GM19455 (cell line): ENCODE measurements around the gene SPAG5.

Experiments
- ATAC-seq: cut with Tn5 transposase; IDR thresholded peaks from one replicate; pipeline ENCODE4 v1.9.1; 2021; ENCODE audit not compliant: unreplicated experiment

Gene SPAG5

DNA sequence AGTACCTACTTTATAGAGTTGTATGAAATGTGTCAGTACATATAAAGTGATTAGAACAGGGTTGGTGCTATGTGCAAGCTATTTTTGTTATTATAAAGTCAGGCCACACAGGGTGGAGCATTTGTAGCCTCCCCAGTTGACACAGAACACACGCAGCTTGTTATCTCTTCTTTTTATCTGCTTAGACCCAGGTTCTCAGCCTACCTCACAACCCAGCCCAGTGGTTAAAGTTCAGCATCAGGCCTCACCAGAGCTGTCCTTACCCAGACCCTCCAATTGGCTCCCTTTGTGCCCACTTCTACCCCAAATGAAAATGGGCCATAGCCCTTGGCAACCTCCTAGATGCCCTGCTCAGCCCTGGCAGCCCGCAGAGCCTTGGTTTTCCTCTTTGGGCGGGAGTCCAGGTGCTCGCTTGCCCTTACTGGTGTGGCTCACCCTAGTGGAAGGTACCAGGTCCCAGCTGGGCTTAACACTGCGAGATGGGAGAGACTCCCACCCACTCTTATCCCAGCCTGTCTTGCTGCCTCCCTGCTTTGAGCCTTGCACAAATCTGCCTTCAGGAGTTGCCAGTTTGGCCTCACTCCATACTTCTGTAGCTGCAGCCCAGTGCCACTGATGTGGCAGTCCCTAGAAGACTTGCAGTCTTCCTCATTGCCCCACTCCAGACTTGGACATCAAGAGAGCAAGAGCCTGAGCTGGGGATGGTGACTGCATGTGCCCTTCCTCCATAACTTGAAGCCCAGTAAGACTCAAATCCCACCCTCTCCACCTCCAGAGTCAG, 26.4 kb downstream of the SPAG5 start:
- no peak for ATAC-seq

DNA sequence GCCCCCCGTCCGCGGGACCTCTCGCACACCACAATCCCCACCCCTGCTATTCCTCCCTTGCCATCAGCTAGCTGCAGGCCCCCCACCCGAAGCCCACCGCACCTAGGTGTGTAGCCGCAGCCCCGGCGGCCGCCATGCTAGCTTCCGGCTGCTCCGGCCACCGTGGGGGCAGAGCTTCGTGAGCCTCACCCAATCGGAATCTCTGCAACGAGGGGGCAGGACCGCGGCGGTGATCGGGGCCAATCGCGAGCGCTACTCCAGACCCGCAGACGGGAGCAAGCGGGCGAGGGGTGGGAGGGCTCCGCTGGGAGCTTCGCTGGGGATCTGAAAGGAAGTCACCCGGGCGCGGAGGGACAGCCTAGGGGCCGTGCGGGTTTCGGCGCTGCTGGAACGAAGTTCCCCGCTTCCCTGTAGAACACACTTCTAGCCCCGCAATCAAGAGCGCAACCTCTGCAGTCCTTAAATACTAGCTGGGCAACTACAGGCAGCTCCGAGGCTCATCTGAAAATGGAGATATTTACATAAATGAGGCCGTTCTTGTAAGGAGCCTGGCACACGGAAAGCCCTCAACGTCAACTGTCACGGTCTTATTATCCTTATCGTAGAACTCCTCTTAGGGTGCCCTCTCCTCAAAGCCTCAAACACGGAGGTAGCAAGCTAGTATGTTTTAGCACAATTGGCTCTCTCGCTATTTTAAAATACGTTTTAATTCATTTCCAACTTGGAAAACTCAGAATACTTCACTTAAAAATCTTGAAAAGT, 27.3 kb downstream of the SPAG5 start, which contains the start of gene PIGS:
TSS of gene PIGS (minus strand) at position 164 of the 762 bp plus-strand sequence. CDS start at position 136, 28 bp downstream.
- peak; percentile 84 for ATAC-seq

DNA sequence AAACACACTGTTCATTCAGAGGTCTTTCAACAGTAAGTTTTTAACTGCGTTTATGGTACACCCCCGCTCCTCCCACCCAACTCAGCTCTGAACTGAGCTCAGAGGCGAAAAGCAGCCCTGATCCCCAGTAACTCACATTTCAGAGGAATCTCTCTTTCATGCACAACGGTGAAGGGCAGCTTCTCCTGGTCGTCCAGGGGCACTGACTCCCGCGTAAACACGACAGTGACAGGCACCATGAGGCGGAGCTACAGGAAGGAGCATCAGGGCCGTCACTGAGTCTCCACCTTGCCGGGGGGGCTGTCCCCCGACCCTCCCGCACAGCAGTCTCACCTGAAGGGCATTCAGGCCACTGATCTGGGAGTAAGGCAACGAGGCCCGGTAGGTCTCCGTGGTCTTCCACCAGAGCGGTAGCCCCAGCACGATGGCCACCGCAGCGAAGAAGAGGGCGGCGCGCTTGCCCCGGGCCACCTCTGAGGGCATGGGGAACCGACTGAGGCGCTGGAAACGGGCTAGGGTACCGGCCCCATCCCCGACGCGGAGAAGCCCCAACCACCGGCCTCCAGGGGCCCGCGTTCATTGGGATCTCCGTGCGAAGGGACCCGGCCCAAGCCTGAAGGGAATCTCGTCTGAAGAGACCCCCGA, 28.0 kb downstream of the SPAG5 start:
- ATAC-seq = peak; percentile 43

DNA sequence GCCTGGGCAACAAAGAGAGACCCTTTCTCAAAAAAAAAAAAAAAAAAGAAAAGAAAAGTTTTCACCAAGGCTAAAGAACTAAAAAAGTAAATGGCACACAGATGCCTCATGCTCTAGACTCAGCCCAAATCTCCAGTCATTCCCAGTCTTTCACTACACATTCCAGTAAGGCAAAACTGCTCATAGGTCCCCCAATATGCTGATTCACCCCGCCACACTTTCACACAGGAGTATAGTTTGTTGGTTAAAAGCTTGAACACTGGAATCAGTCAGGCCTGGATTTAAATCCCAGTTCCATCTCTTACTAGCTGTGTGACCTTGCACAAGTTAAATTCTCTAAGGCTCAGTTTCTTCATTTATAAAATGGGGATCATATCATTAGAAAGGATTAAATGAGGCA, 29.4 kb downstream of the SPAG5 start:
- no peak for ATAC-seq

DNA sequence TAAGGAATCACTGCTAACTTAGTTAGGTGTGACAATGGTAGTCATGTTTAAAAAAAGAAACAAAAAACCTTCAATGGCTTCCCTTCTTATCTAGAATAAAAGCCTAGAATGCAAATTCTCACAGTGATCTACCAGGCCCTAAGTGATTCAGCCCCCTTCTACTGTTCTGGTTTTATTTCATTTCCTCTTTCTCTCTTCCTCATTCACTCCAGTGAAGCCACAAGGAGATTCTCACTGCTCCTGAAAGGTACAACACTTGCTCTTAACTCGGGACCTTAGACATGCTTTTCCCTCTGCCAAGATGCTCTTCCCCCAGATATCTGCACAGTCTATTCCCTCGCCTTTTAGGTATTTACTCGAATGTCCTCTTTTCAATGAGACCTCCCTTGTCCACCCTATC, 31.2 kb downstream of the SPAG5 start:
- ATAC-seq = no peak

DNA sequence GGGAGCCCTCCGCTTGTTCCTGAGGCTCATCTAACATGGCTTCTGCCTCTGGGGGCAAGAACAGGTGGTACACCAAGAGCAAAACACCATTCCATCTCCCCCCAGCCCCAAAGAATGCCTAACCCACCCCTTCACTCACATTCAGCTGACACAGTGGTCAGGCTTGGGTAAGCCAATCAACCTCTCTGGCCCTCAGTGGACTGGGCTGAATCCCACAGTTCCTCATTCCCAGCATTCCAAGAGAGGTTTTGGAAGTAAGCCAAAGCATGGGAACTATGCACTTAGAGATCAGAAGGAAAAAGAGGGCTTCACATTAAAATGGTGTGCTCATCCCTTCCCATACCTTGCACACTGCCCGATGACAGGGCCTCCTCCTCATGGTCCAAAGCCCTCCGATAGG, 35.4 kb downstream of the SPAG5 start:
- ATAC-seq = no peak

DNA sequence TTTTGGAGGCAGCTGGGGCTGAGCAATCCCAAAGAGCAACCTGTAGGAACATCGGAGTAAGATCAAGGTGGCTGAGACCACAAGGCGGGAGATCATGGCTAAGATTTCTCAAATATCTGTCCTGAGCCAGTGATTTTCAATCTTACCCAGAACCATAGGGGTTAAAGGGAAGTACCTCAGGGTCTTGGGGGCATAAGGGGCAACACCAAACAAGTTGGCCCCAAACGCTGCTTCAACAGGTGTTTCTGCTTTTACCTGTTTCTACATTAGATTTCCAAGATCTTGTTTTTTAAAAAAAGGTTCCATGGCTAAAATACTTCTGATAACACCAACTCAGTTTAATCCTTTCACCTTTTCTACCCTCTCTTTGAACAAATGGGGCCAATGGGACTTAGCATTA, 43.8 kb downstream of the SPAG5 start:
- no peak for ATAC-seq

DNA sequence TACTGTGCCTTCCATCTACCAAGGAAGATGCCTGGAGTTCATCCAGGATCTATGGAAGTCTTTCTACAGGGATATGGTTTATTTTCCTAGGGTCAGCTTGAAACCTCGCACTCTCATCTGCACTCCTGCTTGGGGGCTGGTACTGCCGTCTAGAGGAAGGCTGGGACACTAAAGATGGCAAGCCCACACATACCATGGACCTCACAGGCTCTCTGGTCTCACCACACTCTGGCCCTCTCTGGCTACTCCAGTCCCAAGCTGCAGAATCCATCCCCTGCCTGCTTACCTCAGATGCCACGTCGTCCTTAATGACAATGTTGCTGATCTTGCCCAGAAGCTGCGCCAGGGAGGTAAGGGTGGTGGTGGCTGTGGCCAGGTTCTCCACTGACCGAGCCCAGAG, 44.3 kb downstream of the SPAG5 start:
- no peak for ATAC-seq

DNA sequence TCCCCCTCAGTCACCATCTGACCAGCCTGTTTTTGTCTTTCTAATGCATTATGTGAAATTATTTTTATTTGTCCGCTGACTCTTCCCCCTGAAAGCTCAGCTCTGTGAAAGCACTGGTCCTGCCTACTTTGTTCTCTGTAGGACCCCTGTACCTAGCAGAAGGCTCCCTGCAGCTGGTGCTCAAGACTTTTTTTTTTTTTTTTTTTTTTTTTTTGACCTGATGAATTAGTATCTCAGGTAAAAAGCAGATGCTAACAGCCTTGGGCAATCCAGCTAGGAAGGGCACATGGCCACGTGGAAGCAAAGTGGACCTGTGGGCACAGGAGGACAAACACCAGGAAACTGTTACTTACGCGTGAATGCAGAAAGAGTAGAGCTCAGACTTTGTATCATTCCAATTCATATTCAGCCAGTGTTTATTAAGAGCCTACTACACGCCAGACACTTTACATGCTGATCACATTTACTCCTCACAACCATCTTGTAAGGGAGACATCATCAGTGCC, 45.8 kb downstream of the SPAG5 start:
- ATAC-seq = no peak

DNA sequence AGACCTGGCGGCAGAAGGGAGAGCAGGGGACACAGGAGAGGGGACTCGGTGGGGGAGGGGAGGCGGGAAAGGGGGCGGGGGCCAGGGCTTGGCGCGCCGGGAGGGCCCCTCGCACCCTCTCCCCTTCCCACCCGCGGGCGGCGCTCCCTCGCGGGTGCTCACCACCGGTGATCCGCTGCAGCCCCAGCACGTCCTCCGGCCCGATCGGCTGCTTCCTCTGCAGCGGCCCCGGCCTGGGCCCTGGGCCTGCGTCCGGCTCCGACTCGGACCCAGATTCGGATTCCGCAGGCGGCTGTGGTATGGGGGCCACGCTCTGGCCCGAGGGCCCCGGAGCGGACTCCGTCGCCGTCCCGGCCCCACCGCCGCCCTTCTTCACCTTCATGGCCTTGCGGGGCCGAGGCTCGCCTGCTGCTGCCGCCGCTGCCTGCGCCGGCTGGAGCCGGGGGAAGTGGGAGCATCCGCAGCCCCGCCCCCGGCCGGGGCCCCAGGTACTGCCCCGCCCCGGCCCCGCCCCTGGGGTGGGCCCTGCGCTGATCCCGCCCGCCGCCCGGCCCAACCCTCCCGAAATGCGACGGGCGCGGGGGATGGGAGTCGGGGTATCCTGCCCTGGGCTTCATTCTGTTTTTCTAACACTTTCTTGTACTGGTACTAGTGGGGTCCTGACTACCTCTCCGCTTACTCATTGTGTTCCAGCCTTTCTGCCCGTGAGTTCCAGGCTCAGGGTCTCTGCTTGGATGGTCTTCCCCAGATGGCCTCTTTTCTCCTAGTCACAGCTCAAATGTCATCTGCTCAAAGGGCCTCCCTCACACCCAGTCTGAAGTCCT, 46.4 kb downstream of the SPAG5 start, which contains the start of gene UNC119:
TSS of gene UNC119 (minus strand) at position 449 of the 824 bp plus-strand sequence. CDS start at position 382, 67 bp downstream.
- peak; percentile 56 for ATAC-seq

DNA sequence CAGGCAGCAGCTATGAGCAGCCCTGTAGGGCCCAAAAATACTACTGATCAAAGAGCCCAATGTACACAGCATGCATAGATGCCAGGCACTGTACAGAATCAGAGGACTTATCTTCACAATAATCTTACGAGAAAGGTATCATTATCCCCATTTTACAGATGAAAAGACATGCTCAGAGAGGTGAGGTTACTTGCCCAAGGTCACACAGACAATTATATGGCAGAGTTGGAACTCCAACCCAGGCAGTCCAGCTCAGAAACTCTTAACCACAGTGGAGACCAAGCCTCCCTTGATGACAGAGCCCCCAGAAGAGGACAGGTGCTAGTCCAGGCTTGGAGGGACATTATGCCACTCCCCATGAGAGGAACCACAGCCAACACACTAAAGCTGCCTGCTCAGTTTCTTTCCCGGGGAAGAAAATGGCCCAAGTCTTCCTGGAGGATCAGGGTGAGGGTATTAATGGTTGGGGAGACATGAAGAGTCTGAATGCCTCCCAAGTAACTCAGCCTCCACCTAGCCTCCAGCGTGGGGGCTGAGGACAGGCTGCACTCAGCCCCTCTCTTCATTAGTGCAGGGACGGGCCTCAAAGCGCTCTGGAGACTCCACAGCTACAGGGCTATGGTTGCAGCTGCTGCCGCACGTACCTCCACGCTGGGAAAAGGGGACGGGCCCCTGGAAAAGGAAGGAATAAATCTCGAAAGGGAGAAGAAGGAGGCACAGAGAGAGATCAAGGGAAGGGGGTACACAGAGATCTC, 47.2 kb downstream of the SPAG5 start:
- no peak for ATAC-seq

DNA sequence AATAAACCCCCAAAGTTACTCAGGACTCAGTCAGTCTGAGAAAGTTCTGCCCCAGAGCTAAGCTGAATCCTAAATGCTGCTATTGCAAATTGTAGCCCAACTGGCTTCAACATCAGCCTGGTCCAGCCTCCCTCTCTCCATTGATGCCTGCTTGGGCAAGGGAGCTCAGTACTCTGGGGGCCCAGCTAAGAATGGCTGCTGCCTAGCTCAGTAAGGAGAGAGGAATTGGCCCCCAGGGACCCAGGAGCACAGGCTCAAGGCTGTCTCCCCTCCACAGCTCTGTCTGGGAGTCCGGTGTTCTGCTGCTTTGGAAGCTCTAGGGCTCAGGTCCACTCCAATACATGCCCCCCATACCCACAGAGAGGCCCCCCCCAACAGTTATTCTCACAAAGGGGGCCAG, 48.0 kb downstream of the SPAG5 start:
- ATAC-seq = no peak

DNA sequence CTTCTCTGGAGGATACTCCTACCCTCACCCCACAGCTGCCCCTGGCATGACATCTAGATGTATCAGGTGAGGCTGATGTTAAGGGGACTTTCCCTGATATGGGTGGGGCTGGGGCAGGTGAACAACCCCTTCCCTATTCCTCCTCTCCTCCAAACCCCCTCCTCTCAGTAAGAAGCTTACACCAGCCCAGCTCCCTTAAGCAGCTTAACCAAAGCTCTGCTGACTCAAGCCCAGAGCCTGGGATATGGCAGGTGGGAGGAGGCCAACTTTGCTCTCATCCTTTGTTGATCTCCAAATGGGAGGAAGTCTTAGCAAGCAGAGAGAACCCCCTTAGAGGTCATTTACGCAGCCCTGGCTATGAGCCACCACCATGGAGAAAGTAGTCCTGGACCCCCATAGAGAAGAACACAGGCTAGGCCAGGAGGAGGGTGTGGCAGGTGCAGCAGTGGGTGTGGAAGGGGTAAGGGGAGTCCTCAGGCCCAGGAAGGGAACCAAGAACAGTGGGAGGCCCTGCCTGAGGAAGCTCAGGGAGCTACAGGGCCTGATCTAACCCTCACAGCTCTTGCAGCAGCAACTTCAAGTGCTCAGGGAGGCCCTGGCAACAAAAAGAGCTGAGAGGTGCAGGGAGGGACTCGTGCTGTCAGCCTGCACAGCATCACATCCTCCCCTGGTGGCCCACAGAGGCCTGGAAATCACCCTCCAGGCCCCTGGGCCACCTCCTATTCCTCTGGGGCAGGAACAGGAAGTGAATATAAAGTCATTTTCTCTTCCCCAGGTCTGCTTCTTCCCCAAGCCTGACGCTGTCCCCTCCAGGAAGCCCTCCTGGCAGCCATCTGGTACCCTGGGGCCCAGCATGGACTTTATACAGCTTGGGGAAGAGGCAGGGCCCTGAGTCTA, 49.3 kb downstream of the SPAG5 start:
- ATAC-seq = no peak

DNA sequence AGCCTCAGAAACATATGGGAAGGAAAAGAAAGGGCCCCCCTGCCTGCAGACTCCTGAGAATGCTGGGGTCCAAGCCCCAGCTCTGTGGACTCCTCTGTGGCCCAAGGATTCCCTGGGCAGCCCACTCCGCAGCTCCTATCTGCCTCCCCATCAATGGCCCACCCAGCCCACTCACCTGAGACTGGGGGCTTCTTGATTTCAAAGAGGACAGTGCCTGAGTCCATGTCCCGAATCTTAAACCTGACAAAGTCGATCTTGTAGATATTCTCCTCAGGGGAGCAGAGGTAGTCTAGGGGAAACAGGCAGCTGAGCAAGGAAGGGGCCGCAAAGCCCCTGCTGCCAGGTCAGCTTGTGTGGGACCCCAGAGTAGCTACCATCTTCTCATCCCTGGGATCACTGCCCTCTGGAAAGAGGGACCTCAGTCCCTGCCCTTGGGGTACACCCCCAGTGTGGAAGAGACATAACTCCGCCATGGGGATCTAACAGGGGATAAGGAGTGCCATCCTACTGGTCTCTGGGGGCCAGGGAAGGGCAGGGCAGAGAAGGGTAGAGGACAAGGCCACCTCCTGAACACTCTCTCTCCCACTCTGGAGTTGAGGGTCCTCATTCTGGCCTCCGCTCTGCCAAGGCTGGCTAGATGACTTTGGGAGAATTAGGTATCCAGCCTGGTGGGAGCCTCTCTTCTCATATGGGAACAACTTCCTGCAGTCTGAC, 50.3 kb downstream of the SPAG5 start:
- ATAC-seq = no peak

DNA sequence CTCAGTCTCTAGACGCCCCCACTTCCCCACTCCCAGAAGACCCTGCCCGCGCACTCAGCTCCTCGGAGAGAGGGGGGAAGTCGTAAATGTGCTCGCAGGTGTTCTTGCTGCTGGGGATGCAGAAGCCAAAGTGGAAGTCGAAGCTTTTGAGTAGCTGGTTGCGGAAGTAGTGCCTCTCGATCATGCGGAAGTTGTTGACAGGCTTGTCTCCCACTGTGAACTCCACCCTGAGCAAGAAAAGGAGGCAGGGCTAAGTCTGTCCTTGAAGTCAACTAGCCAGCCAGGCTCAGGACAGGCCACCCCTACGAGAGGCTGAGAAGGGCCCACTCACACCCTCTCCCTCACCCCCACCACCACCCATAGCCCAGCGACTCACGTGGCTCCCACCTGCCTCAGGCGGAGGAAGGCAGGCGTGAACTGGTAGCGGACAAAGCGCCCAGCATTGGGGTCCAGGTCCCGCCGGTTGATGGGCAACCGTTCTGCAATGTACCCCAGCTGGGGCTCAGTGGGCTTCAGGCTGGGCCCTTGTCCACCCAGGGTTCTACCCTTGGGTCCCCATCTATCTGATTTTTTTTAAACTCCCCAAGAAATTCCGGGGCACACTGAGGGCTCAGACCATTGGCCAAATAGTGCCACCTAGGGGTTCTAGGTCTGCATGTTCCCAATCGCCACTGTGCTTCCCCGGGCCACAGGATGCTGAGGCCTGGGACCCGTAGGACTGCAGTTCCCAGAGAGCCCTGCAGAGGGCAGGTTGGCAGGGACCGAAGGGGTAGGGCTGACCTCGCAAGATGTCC, 51.0 kb downstream of the SPAG5 start:
- ATAC-seq = no peak

DNA sequence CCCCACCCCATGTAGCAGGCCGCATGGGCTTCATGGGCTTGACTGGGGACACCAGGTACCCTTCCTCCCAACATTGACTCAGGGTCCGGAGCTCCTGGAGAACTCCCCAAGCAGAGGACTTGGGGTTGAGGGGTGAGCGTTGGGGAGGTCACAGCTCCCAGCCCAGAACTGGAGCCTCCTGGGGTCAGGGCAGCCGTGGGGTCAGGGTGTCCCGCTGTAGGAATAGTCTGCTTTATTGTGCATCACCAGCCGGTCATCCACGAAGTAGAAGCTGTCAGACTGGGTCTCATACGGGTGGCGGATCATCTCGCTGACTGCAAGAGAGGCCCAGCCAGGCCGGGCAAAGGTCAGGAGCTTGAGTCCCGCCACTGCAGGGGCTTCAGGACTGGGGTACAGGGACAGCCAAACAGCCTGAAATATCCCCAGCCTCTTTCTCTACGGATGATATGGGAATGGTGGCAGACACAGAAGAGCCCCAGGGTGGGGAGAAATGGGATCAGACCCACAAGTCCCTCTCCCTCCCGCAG, 51.7 kb downstream of the SPAG5 start:
- ATAC-seq = no peak

DNA sequence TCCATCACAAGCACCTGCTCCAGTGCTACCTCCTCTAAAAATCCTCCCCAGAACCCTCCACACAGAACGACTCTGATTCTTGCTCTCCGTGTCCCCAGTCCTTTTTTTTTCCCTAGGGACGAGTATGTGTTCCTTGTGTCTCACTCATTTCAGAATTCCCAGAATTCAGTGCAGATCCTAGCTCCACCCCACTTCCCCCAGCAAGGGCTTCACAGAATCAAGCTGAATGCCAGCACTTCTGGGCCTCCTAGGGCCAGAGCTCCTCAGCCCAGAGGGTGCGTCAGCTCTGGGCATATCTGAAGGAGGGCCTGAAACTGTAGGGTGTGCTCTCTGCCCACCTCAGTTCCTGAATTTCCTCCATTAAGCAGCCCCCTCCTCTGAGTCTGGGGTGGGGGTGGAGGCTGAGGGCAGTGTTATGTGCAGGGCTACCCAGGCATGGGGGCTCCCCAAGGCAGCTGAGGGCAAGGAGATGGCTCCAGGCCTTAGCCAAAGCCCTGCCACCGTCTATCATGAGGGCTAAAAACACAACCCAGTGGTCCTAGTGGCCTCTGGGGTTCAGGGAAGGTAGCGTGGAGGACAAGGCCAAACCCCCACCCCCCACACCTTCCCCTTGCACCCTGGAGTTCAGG, 52.9 kb downstream of the SPAG5 start:
- ATAC-seq = no peak
